NCI-H1092 treated with DMSO at 0.1 percent for 48 hours (cell line): ENCODE data around the gene PALLD.

Experiments
- DNase-seq: peaks from one replicate; lab custom pipeline; 2025; lab: John Stamatoyannopoulos, UW

Gene PALLD

DNA sequence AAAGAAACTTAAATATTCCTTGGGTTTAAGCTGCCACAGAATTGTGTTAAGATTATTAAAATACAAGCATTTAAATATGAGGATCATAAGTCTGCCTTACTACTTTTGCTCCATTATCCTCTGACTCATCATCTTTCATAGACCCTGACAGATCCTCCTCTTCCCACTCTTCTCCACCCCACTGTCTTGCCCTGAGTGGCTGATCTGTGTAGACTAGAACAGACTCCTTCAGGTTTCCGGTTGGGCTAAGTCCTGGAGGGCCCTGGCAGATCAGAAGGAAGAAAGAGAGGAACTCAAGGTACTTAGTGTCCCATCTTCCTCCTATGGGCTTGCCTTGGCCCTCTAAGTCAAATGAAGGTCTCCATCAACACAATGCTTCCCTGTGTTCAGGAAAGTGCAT, 30.7 kb downstream of the PALLD start:
- DNase-seq, result no peak

- DNase-seq, result peak; percentile 13
These were observed 31.5 kb downstream of the PALLD start for GRCh38 chr4:168528131-168528949.

- DNase-seq, result no peak
These were observed 32.4 kb downstream of the PALLD start for GRCh38 chr4:168529257-168529656.

DNA sequence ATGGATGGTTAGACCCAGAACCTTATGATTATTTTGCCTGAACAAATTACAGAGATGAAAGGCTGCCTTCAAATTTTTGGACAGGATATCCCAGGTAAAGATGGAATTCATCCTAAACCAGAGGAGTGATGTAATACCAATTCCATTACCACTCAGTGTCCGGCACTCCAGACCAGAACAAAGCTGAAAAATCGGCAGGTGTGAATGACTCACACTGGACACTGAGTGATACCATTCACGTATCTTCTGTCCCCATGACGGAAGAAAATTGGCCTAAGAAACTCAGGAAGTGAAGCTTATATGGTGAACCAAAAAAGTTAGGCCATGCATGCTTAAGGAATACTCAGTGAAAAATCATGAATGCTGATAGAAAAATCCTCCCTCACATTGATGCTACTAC, 34.5 kb downstream of the PALLD start:
- DNase-seq, result no peak

- no peak for DNase-seq
These were observed 37.7 kb downstream of the PALLD start for GRCh38 chr4:168534535-168534934.

GRCh38 chr4:168535689-168536088, 38.8 kb downstream of the PALLD start:
- DNase-seq, result no peak

DNA sequence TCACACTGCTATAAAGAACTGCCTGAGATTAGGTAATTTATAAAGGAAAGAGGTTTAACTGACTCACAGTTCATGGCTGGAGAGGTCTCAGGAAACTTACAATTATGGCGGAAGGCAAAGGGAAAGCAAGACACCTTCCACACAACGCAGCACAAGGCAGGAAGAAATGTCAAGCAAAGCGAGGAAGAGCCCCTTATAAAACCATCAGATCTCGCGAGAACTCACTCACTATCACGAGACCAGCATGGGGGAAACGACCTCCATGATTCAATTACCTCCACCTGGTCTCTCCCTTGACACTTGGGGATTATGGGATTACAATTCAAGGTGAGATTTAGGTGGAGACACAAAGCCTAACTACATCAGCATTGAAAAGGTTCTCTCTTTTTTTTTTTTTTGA, 39.6 kb downstream of the PALLD start:
- DNase-seq, result no peak

- no peak for DNase-seq
These were observed 40.2 kb downstream of the PALLD start for GRCh38 chr4:168537086-168537485.

DNA sequence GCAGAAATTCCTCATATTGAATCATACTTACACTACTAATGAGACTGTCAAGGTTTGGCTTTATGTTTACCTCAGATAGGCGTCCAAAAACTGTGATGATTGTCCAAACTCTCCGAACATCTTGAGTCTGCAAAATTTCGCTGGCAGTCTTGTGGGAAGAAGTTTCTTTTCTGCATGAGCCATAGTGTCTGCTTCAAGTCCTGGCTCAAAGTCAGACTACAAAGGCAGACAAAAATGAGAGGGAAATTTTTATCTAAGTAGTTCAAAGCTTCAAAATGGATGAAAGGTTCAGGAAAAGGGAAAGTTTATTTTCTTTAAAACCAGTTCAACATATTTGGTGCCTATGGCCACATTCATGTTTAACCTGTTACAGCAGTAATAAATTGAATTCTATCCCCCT, 40.7 kb downstream of the PALLD start:
- no peak for DNase-seq

- DNase-seq, result no peak
These were observed 41.8 kb downstream of the PALLD start for GRCh38 chr4:168538632-168539031.

DNA sequence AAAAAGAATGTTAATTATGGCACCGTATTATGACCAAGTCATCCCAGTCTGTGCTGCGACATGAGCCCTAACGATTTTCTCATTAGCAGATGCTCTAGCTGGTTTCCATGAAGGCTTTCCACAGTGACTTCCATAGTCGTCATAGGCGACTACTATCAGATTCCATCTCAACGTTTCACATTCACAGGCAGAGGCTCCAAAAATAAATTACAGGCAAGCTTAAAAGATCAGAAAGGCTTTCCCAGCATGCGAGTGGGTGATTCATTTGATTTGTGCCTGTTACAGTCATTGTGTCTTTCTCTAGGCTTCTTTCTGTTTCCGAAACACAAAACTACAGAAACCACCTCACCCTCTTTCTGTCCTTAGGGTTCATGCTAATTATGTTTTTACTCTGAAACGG, 43.2 kb downstream of the PALLD start:
- no peak for DNase-seq

- DNase-seq, result no peak
These were observed 43.8 kb downstream of the PALLD start for GRCh38 chr4:168540503-168541265.

- DNase-seq, result no peak
These were observed 44.6 kb downstream of the PALLD start for GRCh38 chr4:168541266-168541953.

- no peak for DNase-seq
These were observed 52.3 kb downstream of the PALLD start for GRCh38 chr4:168549143-168549542.

DNA sequence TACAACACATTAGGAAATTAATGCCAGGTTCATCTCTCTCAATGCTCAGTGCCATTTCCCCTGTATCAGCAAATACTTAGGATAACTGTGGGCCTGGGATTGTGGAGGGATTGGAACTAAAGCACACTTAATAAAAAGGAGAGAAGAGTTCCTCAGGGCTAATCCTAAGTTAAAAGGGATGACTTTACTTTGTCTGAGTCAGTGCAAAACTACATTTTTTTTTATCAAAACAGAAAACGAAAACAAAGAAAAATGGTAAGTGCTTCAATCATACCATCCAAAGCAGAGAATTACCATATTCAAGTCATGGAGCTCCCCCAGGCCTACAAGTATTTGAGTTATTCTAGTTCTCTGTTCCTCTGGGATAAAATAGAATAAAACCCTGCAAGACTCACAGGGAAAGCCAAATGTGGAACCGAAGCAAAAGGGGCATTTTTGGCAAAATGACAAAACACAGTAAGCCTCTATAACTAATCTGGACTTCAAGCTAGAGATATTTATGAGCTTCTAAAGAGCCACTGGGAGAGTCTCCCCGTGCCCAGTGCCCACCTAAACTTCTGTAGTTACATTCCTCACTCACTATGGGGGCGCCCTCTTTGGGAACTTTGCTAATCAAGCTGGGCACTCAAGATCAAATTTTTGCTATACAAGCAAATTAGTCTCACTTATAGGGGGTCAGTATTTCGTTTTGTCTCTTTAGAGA, 53.4 kb downstream of the PALLD start:
- no peak for DNase-seq

DNA sequence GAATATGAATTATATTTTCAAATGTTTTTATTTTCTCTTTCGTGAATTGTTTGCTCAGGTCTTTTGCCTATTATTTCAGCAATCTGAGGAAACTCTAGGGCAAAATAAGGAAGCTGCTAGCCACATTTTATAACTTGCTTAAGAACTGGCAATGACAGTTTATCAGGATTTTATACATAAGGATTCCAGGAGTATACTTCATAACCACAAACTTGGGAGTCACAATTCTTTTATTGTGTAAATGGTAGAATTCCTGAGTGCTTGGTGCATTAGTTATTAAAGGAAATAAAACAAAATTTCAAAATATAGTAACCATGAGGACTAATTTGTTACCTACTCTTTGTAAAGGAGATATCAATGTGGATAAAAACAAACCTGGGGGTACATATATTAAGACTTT, 54.4 kb downstream of the PALLD start:
- DNase-seq, result no peak

GRCh38 chr4:168551945-168552695, 55.3 kb downstream of the PALLD start:
- peak; percentile 48 for DNase-seq

GRCh38 chr4:168553714-168554370, 57.0 kb downstream of the PALLD start:
- no peak for DNase-seq

DNA sequence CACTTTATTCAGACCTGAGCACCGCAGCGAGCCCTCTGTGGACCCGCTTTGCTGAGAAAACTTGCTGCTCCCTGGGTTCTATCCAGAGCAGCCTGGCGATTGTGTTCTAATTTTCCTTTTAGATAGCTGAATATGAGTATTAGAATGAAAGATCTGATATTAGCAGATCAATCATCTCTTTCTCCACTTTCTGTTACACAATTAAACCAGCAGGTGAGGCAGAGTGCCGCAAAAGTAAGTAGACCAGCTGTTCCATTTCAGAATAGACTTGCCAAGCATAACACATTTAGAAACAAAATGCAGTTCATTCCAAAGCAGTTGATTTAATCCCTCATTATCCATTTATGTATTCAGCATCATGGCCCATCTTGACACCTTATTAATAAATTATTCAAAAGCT, 58.6 kb downstream of the PALLD start:
- no peak for DNase-seq

DNA sequence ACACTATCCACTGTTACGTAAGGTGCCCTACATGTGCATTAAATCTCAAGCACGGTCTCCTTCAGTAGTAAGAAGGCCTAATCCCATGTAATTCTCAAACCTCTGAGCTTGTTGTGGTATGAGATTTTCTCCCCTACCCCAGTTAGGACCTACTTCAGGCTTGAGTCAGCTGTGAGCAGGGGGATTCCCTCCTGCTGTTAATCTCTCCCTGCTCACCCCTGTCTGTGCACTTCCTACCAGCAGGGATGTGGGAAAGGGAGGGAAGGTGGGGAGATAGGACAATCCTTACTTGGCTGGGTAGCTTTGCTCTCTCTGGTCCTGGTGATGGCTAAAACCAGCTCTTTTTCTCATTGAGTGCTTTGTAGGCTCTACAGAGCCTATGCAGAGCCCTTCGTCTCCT, 60.8 kb downstream of the PALLD start:
- DNase-seq, result no peak

DNA sequence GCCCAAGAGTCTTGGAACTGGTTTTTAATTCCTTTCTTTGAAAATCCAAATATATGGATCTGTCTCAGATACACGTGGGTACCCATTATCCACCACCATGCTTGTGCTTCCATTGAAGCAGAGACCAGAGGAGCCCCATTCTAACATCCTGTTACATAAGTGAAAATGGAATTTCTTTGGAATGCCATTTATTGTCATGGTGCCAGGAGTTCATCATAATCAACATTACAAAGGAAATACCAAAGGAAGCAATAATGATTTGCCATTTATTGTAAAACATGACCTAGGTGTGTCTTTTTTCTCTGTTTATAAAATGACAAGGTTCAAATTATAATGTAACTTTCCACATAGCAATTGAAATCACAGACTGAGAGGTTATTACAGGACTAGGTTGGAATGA, 61.7 kb downstream of the PALLD start:
- no peak for DNase-seq
